ENCODE data around the gene PARD3B. TPM values are rescaled to one million over a fixed set of nuclear protein-coding genes. Genes with fewer than 3 reads are reported as not detected.

Gene PARD3B
- total RNA-seq, 6 experiments from 2014 or later: 5.3 to 11.2 (median 8.3) TPM

DNA sequence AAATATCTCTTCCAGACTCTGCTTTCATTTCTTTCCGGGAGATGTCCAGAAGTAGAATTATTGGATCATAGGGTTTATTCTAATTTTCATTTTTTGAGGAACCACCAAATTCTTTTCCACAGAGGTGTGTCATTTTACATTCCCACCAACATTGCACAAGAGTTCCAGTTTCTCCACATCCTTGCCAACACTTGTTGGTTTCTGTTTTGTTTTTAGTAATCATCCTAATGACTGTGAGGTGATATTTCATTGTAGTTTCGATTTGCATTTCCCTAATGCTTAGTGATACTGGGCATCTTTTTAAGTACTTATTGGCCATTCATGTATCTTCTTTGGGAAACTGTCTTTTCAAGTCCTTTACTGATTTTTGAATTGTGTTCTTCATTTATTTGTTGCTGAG, 513.1 kb downstream of the PARD3B start:
- TF ChIP-seq POLR2A (IDR thresholded peaks at IDR 0.05): no peak
- ATAC-seq: no peak
- WGBS (ENCODE audit: insufficient coverage, low coverage, low lambda C conversion rate, missing lambda C conversion rate): 93% methylated on average over 2 of the region's 2 CpGs
- Histone ChIP-seq H3K36me3 (no peaks in the 10 kb centered on the region), H3K9me3 (peaks cover 0 to 3% (median 0%) of the 10 kb centered on the region in 4 donors), H3K27me3 (no peaks in the 10 kb centered on the region), H3K4me1 (no peaks in the 10 kb centered on the region), H3K27ac (no peak overlapping the region), H3K4me3 (no peak overlapping the region)
- DNase-seq: no peak
- intact Hi-C loops (cut with DNase I): no loop called here

DNA sequence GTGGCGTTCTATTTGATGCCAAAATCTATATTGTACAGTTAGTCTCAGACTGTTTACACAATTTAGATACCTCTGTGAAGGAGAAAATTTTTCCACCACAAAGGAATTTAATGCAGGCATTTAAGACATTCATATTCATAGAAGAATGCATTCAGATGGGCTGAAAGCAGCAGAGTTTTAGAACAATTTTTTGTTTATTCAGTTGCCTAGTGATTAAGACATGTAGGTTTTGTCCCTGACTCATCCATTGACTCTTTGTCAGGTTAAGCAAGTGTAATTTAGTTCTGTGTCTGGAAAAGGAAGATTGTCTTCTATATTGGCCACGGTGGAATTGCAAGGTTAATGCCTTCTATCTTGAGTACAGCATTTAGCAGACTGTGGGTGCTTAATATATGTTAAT, 515.0 kb downstream of the PARD3B start:
- no peak for DNase-seq
- Histone ChIP-seq H3K9me3 (peaks cover 0 to 3% (median 0%) of the 10 kb centered on the region in 4 donors), H3K27ac (no peak overlapping the region), H3K36me3 (no peaks in the 10 kb centered on the region), H3K4me3 (no peak overlapping the region), H3K27me3 (no peaks in the 10 kb centered on the region), H3K4me1 (no peaks in the 10 kb centered on the region)
- 83% methylated on average over 2 of the region's 2 CpGs for WGBS (ENCODE audit: insufficient coverage, low coverage, low lambda C conversion rate, missing lambda C conversion rate)
- TF ChIP-seq, protein P1, sequence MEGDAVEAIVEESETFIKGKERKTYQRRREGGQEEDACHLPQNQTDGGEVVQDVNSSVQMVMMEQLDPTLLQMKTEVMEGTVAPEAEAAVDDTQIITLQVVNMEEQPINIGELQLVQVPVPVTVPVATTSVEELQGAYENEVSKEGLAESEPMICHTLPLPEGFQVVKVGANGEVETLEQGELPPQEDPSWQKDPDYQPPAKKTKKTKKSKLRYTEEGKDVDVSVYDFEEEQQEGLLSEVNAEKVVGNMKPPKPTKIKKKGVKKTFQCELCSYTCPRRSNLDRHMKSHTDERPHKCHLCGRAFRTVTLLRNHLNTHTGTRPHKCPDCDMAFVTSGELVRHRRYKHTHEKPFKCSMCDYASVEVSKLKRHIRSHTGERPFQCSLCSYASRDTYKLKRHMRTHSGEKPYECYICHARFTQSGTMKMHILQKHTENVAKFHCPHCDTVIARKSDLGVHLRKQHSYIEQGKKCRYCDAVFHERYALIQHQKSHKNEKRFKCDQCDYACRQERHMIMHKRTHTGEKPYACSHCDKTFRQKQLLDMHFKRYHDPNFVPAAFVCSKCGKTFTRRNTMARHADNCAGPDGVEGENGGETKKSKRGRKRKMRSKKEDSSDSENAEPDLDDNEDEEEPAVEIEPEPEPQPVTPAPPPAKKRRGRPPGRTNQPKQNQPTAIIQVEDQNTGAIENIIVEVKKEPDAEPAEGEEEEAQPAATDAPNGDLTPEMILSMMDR (IDR thresholded peaks at IDR 0.05): no peak
- TF ChIP-seq POLR2A (IDR thresholded peaks at IDR 0.05): no peak
- ATAC-seq: no peak
- intact Hi-C loops (cut with DNase I): no loop called here

DNA sequence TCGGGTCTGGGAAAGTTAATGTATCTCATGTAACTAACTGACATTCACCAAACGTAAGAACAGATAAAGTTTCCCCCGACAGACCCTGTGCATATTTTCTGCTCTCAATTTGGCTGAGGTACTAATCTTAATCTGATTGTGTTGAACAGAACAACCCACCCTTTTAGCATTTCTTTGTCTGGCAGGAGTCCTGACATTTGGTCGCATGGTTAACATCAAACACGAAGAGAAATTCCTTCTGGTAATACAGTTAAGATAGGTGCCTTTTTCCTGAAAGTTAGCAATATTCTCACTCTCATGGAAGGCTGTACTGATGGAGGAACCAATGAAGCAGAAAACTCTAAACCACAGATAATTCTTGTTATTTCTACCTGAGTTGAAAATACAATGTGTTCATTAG, 520.8 kb downstream of the PARD3B start:
- WGBS (ENCODE audit: insufficient coverage, low coverage, low lambda C conversion rate, missing lambda C conversion rate): 79% methylated on average over 5 of the region's 5 CpGs

DNA sequence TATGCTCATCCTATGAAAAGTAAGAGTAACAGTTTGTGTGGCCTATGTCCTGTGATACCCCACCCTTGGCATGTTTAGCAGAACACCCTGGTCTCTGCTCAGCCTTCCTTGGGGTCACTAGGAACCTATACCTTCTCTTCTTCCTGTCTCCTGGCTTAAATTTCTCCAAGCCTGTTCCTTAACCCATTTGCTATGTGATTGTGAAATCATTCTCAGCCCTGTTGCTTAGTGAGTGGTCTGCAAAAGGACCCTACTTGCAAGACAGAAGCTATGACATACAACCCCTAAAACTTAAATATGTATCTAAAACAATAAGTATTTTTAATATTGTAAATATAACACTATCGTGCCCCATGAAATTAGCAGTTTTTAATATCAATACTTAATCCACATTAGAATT, 524.7 kb downstream of the PARD3B start:
- DNase-seq (no peak), ATAC-seq (no peak)
- Histone ChIP-seq H3K4me3 (no peak overlapping the region), H3K36me3 (no peaks in the 10 kb centered on the region), H3K27ac (no peak overlapping the region), H3K9me3 (no peaks in the 10 kb centered on the region), H3K27me3 (no peaks in the 10 kb centered on the region), H3K4me1 (no peaks in the 10 kb centered on the region)
- WGBS (ENCODE audit: insufficient coverage, low coverage, low lambda C conversion rate, missing lambda C conversion rate): 70% methylated on average over 1 of the region's 1 CpG
- TF ChIP-seq, protein P1 (IDR thresholded peaks at IDR 0.05): no peak
- intact Hi-C loops (cut with DNase I): no loop called here

More for the DNA sequence above, 520.8 kb downstream of the PARD3B start:
- ATAC-seq: no peak
- Histone ChIP-seq H3K9me3 (no peaks in the 10 kb centered on the region), H3K4me1 (no peaks in the 10 kb centered on the region), H3K27ac (no peak overlapping the region), H3K36me3 (no peaks in the 10 kb centered on the region), H3K4me3 (no peak overlapping the region), H3K27me3 (no peaks in the 10 kb centered on the region)
- TF ChIP-seq, protein P1 (IDR thresholded peaks at IDR 0.05): no peak
- no peak for TF ChIP-seq POLR2A (IDR thresholded peaks at IDR 0.05)
- intact Hi-C loops (cut with DNase I): no loop called here
- DNase-seq: no peak

DNA sequence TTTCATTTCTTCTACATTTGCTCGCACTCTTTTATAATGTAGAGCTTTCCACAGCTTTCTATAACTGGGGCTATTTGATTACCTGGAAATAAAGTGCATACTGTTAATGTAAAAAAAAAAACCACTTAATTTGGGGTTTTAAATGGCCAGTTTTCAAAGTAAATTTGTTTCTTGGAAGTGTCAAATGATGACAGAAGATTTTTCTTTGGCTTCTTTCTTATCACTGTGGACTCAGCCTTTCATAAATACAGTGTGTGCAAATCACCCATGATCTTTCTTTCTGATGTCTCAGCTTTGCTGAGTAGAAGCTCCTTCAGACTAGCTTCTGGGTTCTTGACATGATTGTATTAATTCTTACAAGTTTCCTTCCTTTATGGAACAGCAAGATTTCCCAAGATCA, 525.6 kb downstream of the PARD3B start:
- TF ChIP-seq, protein P1 (IDR thresholded peaks at IDR 0.05): no peak
- WGBS (ENCODE audit: insufficient coverage, low coverage, low lambda C conversion rate, missing lambda C conversion rate): 95% methylated on average over 1 of the region's 1 CpG
- no peaks in the 10 kb centered on the region for H3K36me3 ChIP-seq
- intact Hi-C loops (cut with DNase I): no loop called here
- H3K27me3 ChIP-seq: no peaks in the 10 kb centered on the region
- no peaks in the 10 kb centered on the region for H3K9me3 ChIP-seq
- H3K4me1 ChIP-seq: no peaks in the 10 kb centered on the region
- H3K27ac ChIP-seq: no peak overlapping the region
- H3K4me3 ChIP-seq: no peak overlapping the region
- no peak for ATAC-seq
- DNase-seq: no peak
